ENCODE results near the gene GPR157. TPM values are rescaled to one million over a fixed set of nuclear protein-coding genes. Genes with fewer than 3 reads are reported as not detected.
A peak's percentile ranks its signal among the peaks of the same experiment; 100 is the strongest.

Gene GPR157, protein sequence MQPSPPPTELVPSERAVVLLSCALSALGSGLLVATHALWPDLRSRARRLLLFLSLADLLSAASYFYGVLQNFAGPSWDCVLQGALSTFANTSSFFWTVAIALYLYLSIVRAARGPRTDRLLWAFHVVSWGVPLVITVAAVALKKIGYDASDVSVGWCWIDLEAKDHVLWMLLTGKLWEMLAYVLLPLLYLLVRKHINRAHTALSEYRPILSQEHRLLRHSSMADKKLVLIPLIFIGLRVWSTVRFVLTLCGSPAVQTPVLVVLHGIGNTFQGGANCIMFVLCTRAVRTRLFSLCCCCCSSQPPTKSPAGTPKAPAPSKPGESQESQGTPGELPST
- total RNA-seq (2014; rRNA removed) (7.3 and 7.9 TPM in 2 replicates), Bru-seq, nascent RNA (percentile 49 among the genes with signal in this experiment), BruChase-seq, experiment 1, labeled RNA remaining after a 6-hour chase (percentile 59 among the genes with signal in this experiment), BruChase-seq, experiment 2, labeled RNA remaining after a 2-hour chase (percentile 58 among the genes with signal in this experiment)
- long read RNA-seq, partial matches to known transcripts: 1 of 8 reads
- long read RNA-seq, other reads (novel, unspliced or antisense): 7 of 8 reads

DNA sequence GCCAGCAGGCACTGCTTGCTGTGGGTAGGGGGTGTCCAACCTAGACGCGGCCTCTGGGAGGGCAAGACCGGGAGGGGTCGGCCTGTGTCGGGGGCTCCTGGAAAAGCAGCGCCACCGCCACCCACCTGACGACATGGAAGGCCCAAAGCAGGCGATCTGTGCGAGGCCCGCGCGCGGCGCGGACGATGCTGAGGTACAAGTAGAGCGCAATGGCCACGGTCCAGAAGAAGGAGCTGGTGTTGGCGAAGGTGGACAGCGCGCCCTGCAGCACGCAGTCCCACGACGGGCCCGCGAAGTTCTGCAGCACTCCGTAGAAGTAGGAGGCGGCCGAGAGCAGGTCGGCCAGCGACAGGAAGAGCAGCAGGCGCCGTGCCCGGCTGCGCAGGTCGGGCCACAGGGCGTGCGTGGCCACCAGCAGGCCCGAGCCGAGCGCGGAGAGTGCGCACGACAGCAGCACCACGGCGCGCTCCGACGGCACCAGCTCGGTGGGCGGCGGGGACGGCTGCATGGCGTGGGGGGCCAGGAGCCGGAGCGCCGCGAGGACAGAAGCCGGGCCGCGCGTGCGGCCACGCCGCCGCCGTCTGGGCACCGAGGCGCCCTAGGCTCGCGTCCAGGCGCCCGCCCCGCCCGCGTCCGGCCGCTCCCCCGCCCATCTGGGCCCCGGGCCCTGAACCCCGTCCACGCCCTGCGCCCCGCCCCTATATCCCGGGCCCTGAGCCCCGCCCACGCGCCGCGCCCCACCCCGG is at the start of gene GPR157:
TSS of gene GPR157 (minus strand) at position 583 of the 746 bp plus-strand sequence. CDS start at position 508, 75 bp downstream.
- Histone ChIP-seq H3K9me2 (replicated peaks; ENCODE audit: low read length) (no peaks in the 10 kb centered on the region), H3K9me3 (ENCODE audit: low read length) (no peaks in the 10 kb centered on the region), H3K27ac (ENCODE audit: low read length) (peak within 1 kb of the TSS; percentile 25), H3K4me3 (ENCODE audit: low read length) (peak within 1 kb of the TSS; percentile 94), H2AFZ (ENCODE audit: low read length) (peak within 1 kb of the TSS; percentile 67), H3K4me1 (ENCODE audit: insufficient read depth, low read length) (peaks cover 13% of the 10 kb centered on the region), H3K36me3 (ENCODE audit: low read depth, low read length) (no peaks in the 10 kb centered on the region), H3K27me3 (ENCODE audit: low read length) (no peaks in the 10 kb centered on the region), H3K9ac (ENCODE audit: low read length) (peak within 1 kb of the TSS; percentile 90), H3F3A (ENCODE audit: low read length, unreplicated experiment) (no peaks in the 10 kb centered on the region), H3K79me2 (ENCODE audit: low read length) (peaks cover 39% of the 10 kb centered on the region), H4K20me1 (ENCODE audit: low read length) (peaks cover 21% of the 10 kb centered on the region), H3K4me2 (ENCODE audit: low read length) (peak within 1 kb of the TSS; percentile 89)
- POLR2A ChIA-PET (ENCODE audit: unreplicated experiment): interaction anchor here (0.7 kb wide), 1 partner anchor 1948 kb away, joined by 28 read pairs; no protein-coding TSS in a partner anchor
- intact Hi-C loops (cut with micrococcal nuclease): loop anchor here (10.0 kb wide), 1 partner anchor 346 kb away; no protein-coding TSS in a partner anchor
- CTCF ChIA-PET: interaction anchor here (0.6 kb wide), 1 partner anchor 122 kb away, joined by 3 read pairs; no protein-coding TSS in a partner anchor
- DNase-seq (peak; percentile 79), ATAC-seq (peak; percentile 75)
- TF ChIP-seq EZH2phosphoT487 (IDR thresholded peaks at IDR 0.05; ENCODE audit: borderline replicate concordance, low read length) (peak; percentile 61; the same call in 1 of the 2 replicates), EZH2 (IDR thresholded peaks at IDR 0.05; ENCODE audit: low read length, unreplicated experiment) (no peak)
- no TSS peak for BruUV-seq (replicated peaks)

DNA sequence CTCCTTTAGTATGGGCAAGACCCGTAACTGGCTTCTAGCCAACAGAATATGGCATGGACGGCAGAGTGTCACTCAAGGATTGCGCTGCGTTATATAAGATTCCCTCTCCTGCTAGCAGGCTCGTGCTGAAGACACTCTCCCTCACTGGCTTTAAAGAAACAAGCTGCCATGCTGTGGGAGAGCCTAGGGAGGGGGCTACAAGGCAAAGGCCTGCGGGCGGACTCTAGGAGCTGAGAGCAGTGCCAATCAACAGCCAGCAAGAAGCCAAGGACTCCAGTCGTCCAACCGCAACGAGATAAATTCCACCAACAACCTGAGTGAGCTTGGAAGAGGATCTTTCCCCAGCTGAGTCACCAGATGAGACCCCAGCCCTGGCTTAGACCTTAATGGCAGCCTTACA is 45.9 kb upstream of the GPR157 start:
- no peak overlapping the region for H3K9ac ChIP-seq (ENCODE audit: low read length)
- TF ChIP-seq, protein P1, sequence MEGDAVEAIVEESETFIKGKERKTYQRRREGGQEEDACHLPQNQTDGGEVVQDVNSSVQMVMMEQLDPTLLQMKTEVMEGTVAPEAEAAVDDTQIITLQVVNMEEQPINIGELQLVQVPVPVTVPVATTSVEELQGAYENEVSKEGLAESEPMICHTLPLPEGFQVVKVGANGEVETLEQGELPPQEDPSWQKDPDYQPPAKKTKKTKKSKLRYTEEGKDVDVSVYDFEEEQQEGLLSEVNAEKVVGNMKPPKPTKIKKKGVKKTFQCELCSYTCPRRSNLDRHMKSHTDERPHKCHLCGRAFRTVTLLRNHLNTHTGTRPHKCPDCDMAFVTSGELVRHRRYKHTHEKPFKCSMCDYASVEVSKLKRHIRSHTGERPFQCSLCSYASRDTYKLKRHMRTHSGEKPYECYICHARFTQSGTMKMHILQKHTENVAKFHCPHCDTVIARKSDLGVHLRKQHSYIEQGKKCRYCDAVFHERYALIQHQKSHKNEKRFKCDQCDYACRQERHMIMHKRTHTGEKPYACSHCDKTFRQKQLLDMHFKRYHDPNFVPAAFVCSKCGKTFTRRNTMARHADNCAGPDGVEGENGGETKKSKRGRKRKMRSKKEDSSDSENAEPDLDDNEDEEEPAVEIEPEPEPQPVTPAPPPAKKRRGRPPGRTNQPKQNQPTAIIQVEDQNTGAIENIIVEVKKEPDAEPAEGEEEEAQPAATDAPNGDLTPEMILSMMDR (conservative IDR thresholded peaks at IDR 0.05; ENCODE audit: low read depth, low read length): no peak
- TF ChIP-seq EZH2 (IDR thresholded peaks at IDR 0.05; ENCODE audit: low read length, unreplicated experiment): no peak
- no peak for TF ChIP-seq EZH2phosphoT487 (IDR thresholded peaks at IDR 0.05; ENCODE audit: borderline replicate concordance, low read length)
- ChIA-PET POLR2A (ENCODE audit: unreplicated experiment) (no interaction called here), CTCF (no interaction called here)
- DNase-seq: no peak
- H3F3A ChIP-seq (ENCODE audit: low read length, unreplicated experiment): no peaks in the 10 kb centered on the region
- no peaks in the 10 kb centered on the region for H3K27me3 ChIP-seq (ENCODE audit: low read length)
- H3K36me3 ChIP-seq (ENCODE audit: low read depth, low read length): no peaks in the 10 kb centered on the region; the same call in 1 of the 2 replicates
- H3K79me2 ChIP-seq (ENCODE audit: low read length): peaks cover 5% of the 10 kb centered on the region; the same call in 1 of the 2 replicates
- H4K20me1 ChIP-seq (ENCODE audit: low read length): no peaks in the 10 kb centered on the region
- no peaks in the 10 kb centered on the region for H3K9me3 ChIP-seq (ENCODE audit: low read length)
- H3K4me1 ChIP-seq (ENCODE audit: insufficient read depth, low read length): peaks cover 3% of the 10 kb centered on the region; the same call in 1 of the 2 replicates
- no TSS peak for BruUV-seq (replicated peaks)
- H3K4me3 ChIP-seq (ENCODE audit: low read length): no peak overlapping the region
- intact Hi-C loops (cut with micrococcal nuclease): no loop called here
- no peak overlapping the region for H2AFZ ChIP-seq (ENCODE audit: low read length)
- no peaks in the 10 kb centered on the region for H3K9me2 ChIP-seq (replicated peaks; ENCODE audit: low read length)
- no peak overlapping the region for H3K27ac ChIP-seq (ENCODE audit: low read length)
- no peak for ATAC-seq
- no peak overlapping the region for H3K4me2 ChIP-seq (ENCODE audit: low read length)

DNA sequence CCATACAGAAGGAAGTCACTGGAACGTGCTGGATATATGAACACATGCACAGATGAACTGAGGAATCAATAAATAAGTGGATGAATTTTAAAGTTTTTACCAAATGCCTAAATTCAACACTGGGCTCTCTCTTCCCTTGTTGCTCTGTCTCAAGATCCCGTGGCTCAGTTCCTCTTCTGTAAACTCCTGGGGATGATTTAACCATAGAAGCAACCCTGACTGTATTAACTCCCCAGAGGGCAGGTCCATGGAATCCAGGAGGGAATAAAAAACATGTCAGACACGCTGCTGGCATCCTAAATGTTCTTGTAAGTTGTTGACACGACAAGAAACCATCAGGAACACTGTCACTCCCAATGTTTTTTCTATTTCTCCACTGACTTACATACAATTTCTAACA is 45.3 kb upstream of the GPR157 start:
- Histone ChIP-seq H3K9me3 (ENCODE audit: low read length) (no peaks in the 10 kb centered on the region), H3K79me2 (ENCODE audit: low read length) (0 out of 2 replicates have a peak, but pooled peaks cover under 1% of the 10 kb centered on the region), H3F3A (ENCODE audit: low read length, unreplicated experiment) (no peaks in the 10 kb centered on the region), H2AFZ (ENCODE audit: low read length) (no peak overlapping the region), H3K9me2 (replicated peaks; ENCODE audit: low read length) (no peaks in the 10 kb centered on the region), H3K9ac (ENCODE audit: low read length) (no peak overlapping the region), H3K4me1 (ENCODE audit: insufficient read depth, low read length) (no peaks in the 10 kb centered on the region), H4K20me1 (ENCODE audit: low read length) (no peaks in the 10 kb centered on the region), H3K27me3 (ENCODE audit: low read length) (no peaks in the 10 kb centered on the region), H3K4me2 (ENCODE audit: low read length) (no peak overlapping the region), H3K36me3 (ENCODE audit: low read depth, low read length) (no peaks in the 10 kb centered on the region; the same call in 1 of the 2 replicates), H3K4me3 (ENCODE audit: low read length) (no peak overlapping the region), H3K27ac (ENCODE audit: low read length) (no peak overlapping the region)
- ChIA-PET CTCF (no interaction called here), POLR2A (ENCODE audit: unreplicated experiment) (no interaction called here)
- intact Hi-C loops (cut with micrococcal nuclease): no loop called here
- ATAC-seq (no peak), DNase-seq (no peak)
- no TSS peak for BruUV-seq (replicated peaks)
- TF ChIP-seq EZH2phosphoT487 (IDR thresholded peaks at IDR 0.05; ENCODE audit: borderline replicate concordance, low read length) (no peak), EZH2 (IDR thresholded peaks at IDR 0.05; ENCODE audit: low read length, unreplicated experiment) (no peak)
- TF ChIP-seq, protein P1 (conservative IDR thresholded peaks at IDR 0.05; ENCODE audit: low read depth, low read length): no peak
